Hepatocyte (in vitro differentiated cells): ENCODE data around the gene GAL3ST2. TPM values are rescaled to one million over a fixed set of nuclear protein-coding genes. Genes with fewer than 3 reads are reported as not detected.
"Not testable (repeated sequence)": the region's sequence is repeated elsewhere in the genome, so short reads cannot be mapped to it uniquely, and the experiment has no call there.

Experiments used
- DNase-seq: peaks from one replicate; pipeline ENCODE4 v3.0.0-alpha.2; 2016; ENCODE audit warnings: low spot score
- H2AFZ ChIP-seq: fragments of 200-600 bp; sonication (generic); 2 replicates; pipeline ENCODE4 v1.6.0; 2016; ENCODE audit warnings: antibody characterized with exemption, mild to moderate bottlenecking
- H3K27ac ChIP-seq: fragments of 200-600 bp; sonication (generic); 2 replicates; pipeline ENCODE4 v1.5.1; 2016; ENCODE audit warnings: mild to moderate bottlenecking
- H3K27me3 ChIP-seq: fragments of 200-600 bp; sonication (generic); 2 replicates; pipeline ENCODE4 v1.6.1; 2016
- H3K36me3 ChIP-seq: fragments of 200-600 bp; sonication (generic); replicated peaks from 2 replicates; pipeline ENCODE4 v1.5.1; 2016; ENCODE audit warnings: low read depth; ENCODE audit not compliant: insufficient read depth
- H3K4me1 ChIP-seq: fragments of 200-600 bp; sonication (generic); 2 replicates; pipeline ENCODE4 v1.5.1; 2016; ENCODE audit warnings: mild to moderate bottlenecking, moderate library complexity; ENCODE audit not compliant: insufficient read depth
- H3K4me2 ChIP-seq: fragments of 200-600 bp; sonication (generic); 2 replicates; pipeline ENCODE4 v1.6.0; 2016
- H3K4me3 ChIP-seq: fragments of 200-600 bp; sonication (generic); 2 replicates; pipeline ENCODE4 v1.5.1; 2016; ENCODE audit warnings: mild to moderate bottlenecking
- H3K79me2 ChIP-seq: fragments of 200-600 bp; sonication (generic); 2 replicates; pipeline ENCODE4 v1.6.0; 2017; ENCODE audit warnings: mild to moderate bottlenecking
- H3K9me2 ChIP-seq: fragments of 200-600 bp; sonication (generic); replicated peaks from 2 replicates; pipeline ENCODE4 v1.6.0; 2017; ENCODE audit warnings: mild to moderate bottlenecking; ENCODE audit not compliant: insufficient read depth
- H3K9me3 ChIP-seq: fragments of 200-600 bp; sonication (generic); 2 replicates; pipeline ENCODE4 v1.5.1; 2016; ENCODE audit warnings: low read depth, mild to moderate bottlenecking
- H4K20me1 ChIP-seq: fragments of 200-600 bp; sonication (generic); 2 replicates; pipeline ENCODE4 v1.6.0; 2016; ENCODE audit warnings: mild to moderate bottlenecking; ENCODE audit not compliant: insufficient read depth, poor library complexity, severe bottlenecking
- CTCF ChIP-seq: fragments of 200-600 bp; sonication (generic); IDR thresholded peaks from 2 replicates; pipeline ENCODE4 v1.5.1; 2016; ENCODE audit warnings: antibody characterized with exemption, mild to moderate bottlenecking; ENCODE audit not compliant: poor library complexity
- EZH2 ChIP-seq: fragments of 200-600 bp; sonication (generic); IDR thresholded peaks from 2 replicates; pipeline ENCODE4 v1.6.1; 2016; ENCODE audit warnings: antibody characterized with exemption, mild to moderate bottlenecking, borderline replicate concordance
- EZH2phosphoT487 ChIP-seq: fragments of 200-600 bp; sonication (generic); IDR thresholded peaks from one replicate; pipeline ENCODE4 v1.6.1; 2018; ENCODE audit warnings: antibody characterized with exemption, mild to moderate bottlenecking, low read depth, moderate library complexity; ENCODE audit not compliant: unreplicated experiment, severe bottlenecking
- WGBS: methylation state at CpG from one replicate; pipeline ENCODE4 v1.1.6; 2016; ENCODE audit warnings: low lambda C conversion rate; ENCODE audit errors: missing lambda C conversion rate; 5-methylcytosine and 5-hydroxymethylcytosine counted together
- polyA plus RNA-seq: library from polyadenylated mRNA; unstranded; fragments of >200 nt; fragmentation: Nextera tagmentation; extraction: Ambion mirVana; gene quantifications from 2 replicates; pipeline ENCODE4 v1.2.1, GENCODE V29; 2016
- total RNA-seq: library from RNA; depleted of rRNA; stranded (reverse); fragments of >200 nt; gene quantifications from 2 replicates; pipeline ENCODE4 v1.2.3, GENCODE V29; 2014

GAL3ST2 gene
- total and polyA plus RNA-seq, 2 experiments from 2014 or later: 0.53 TPM; not detected in 1

GRCh38 chr2:241833101-241833663 lies 56.6 kb downstream of the GAL3ST2 start:
- no peak overlapping the region for H3K4me3 ChIP-seq
- H3K4me1 ChIP-seq: no peaks in the 10 kb centered on the region
- H3K27me3 ChIP-seq: peaks cover 6% of the 10 kb centered on the region
- H3K9me3 ChIP-seq: no peaks in the 10 kb centered on the region
- no peaks in the 10 kb centered on the region for H4K20me1 ChIP-seq
- no peaks in the 10 kb centered on the region for H3K36me3 ChIP-seq
- H2AFZ ChIP-seq: no peak overlapping the region
- no peak overlapping the region for H3K27ac ChIP-seq
- no peaks in the 10 kb centered on the region for H3K79me2 ChIP-seq
- whole genome bisulfite sequencing: 58% methylated on average over 13 of the region's 13 CpGs
- TF ChIP-seq CTCF (no peak), EZH2 (no peak), EZH2phosphoT487 (no peak)
- no peak for DNase-seq
- no peaks in the 10 kb centered on the region for H3K9me2 ChIP-seq
- no peak overlapping the region for H3K4me2 ChIP-seq

GRCh38 chr2:241833756-241834526 lies 57.3 kb downstream of the GAL3ST2 start:
- H3K79me2 ChIP-seq, H3K9me3 ChIP-seq, H3K4me1 ChIP-seq, H4K20me1 ChIP-seq, H3K27me3 ChIP-seq, H3K4me2 ChIP-seq, DNase-seq, H3K4me3 ChIP-seq, H3K36me3 ChIP-seq, H3K27ac ChIP-seq, H2AFZ ChIP-seq, H3K9me2 ChIP-seq: not testable (repeated sequence)
- 87% methylated on average over 27 of the region's 28 CpGs for WGBS

GRCh38 chr2:241834527-241835210 lies 58.0 kb downstream of the GAL3ST2 start:
- TF ChIP-seq EZH2phosphoT487 (no peak), CTCF (no peak), EZH2 (no peak)
- Histone ChIP-seq H3K9me2 (no peaks in the 10 kb centered on the region), H3K4me1 (no peaks in the 10 kb centered on the region), H3K79me2 (no peaks in the 10 kb centered on the region), H3K36me3 (no peaks in the 10 kb centered on the region), H4K20me1 (no peaks in the 10 kb centered on the region), H2AFZ (no peak overlapping the region), H3K27ac (no peak overlapping the region), H3K27me3 (peaks cover 6% of the 10 kb centered on the region), H3K4me2 (no peak overlapping the region), H3K9me3 (no peaks in the 10 kb centered on the region), H3K4me3 (no peak overlapping the region)
- DNase-seq: no peak
- WGBS: 88% methylated on average over 10 of the region's 10 CpGs

- Histone ChIP-seq H3K4me1 (no peaks in the 10 kb centered on the region), H2AFZ (no peak overlapping the region), H3K27me3 (peaks cover 6% of the 10 kb centered on the region), H3K4me2 (no peak overlapping the region), H3K27ac (no peak overlapping the region), H3K79me2 (no peaks in the 10 kb centered on the region), H3K4me3 (no peak overlapping the region), H4K20me1 (no peaks in the 10 kb centered on the region), H3K9me2 (no peaks in the 10 kb centered on the region), H3K9me3 (no peaks in the 10 kb centered on the region), H3K36me3 (no peaks in the 10 kb centered on the region)
- 97% methylated on average over 4 of the region's 4 CpGs for WGBS
- TF ChIP-seq EZH2phosphoT487 (no peak), CTCF (no peak), EZH2 (no peak)
- DNase-seq: no peak
Measured at GRCh38 chr2:241835611-241836010, 59.0 kb downstream of the GAL3ST2 start.
